Panc1 (cell line): Measurements from ENCODE around the gene YBX1. TPM values are rescaled to one million over a fixed set of nuclear protein-coding genes. Genes with fewer than 3 reads are reported as not detected.

Source experiments
- ATAC-seq: fragments of 200-7000 bp; cut with Tn5 transposase; 2 replicates; pipeline ENCODE4 v1.9.1; 2020; ENCODE audit warnings: mild to moderate bottlenecking, moderate library complexity
- BruUV-seq: library from RNA; stranded (reverse); fragments of 400-500 nt; replicated peaks from 2 replicates; lab custom pipeline; 2021; lab: Mats Ljungman, UMichigan
- CTCF ChIA-PET: fragments of 300-600 bp; sonication (Branson Sonifier 250); formaldehyde crosslinking; loops from one replicate; lab custom pipeline; 2022; ENCODE audit warnings: antibody characterized with exemption; lab: Charles Lee
- POLR2A ChIA-PET: fragments of 300-600 bp; sonication (Branson Sonifier 250); formaldehyde crosslinking; loops from one replicate; lab custom pipeline; 2022; ENCODE audit warnings: antibody characterized with exemption; lab: Charles Lee
- DNase-seq: peaks from one replicate; pipeline ENCODE4 v3.0.0-alpha.2; 2010; ENCODE audit warnings: low read depth, low spot score
- H3K27ac ChIP-seq: 2 replicates; pipeline ENCODE4 v1.5.1; 2011; ENCODE audit warnings: mild to moderate bottlenecking, low read length, inconsistent platforms
- H3K27me3 ChIP-seq: fragments of 200-500 bp; sonication (Bioruptor generic); 2 replicates; pipeline ENCODE4 v1.6.0; 2014; ENCODE audit warnings: low read length, inconsistent platforms; ENCODE audit not compliant: control insufficient read depth, insufficient read depth
- H3K36me3 ChIP-seq: fragments of 200-500 bp; sonication (Bioruptor generic); 2 replicates; pipeline ENCODE4 v1.5.1; 2014; ENCODE audit warnings: inconsistent platforms, mild to moderate bottlenecking, low read length, moderate library complexity; ENCODE audit not compliant: control insufficient read depth, insufficient read depth
- H3K4me1 ChIP-seq: 2 replicates; pipeline ENCODE4 v1.5.1; 2011; ENCODE audit warnings: inconsistent platforms, mild to moderate bottlenecking, low read length, moderate library complexity; ENCODE audit not compliant: control insufficient read depth, insufficient read depth
- H3K4me3 ChIP-seq, 2 experiments: 2 replicates each; pipeline ENCODE4 v1.5.1; 2011 to 2012; ENCODE audit warnings: low read depth in 2 of 2, low read length in 2 of 2, mild to moderate bottlenecking in 2 of 2, inconsistent platforms in 1 of 2, moderate library complexity in 1 of 2
- H3K9me3 ChIP-seq: fragments of 200-500 bp; sonication (Bioruptor generic); 2 replicates; pipeline ENCODE4 v1.5.1; 2014; ENCODE audit warnings: low read depth, mild to moderate bottlenecking, inconsistent platforms, low read length, moderate library complexity; ENCODE audit not compliant: control insufficient read depth, insufficient read depth
- POLR2AphosphoS5 ChIP-seq: IDR thresholded peaks from 2 replicates; pipeline ENCODE4 v1.6.1; 2012; ENCODE audit warnings: mild to moderate bottlenecking, low read depth, low read length, moderate library complexity
- SIN3A ChIP-seq: IDR thresholded peaks from 2 replicates; pipeline ENCODE4 v1.6.1; 2012; ENCODE audit warnings: low read depth, mild to moderate bottlenecking, low read length, moderate library complexity, borderline replicate concordance; ENCODE audit not compliant: insufficient read depth
- TCF7L2 ChIP-seq: IDR thresholded peaks from 2 replicates; pipeline ENCODE4 v1.6.1; 2011; ENCODE audit warnings: mild to moderate bottlenecking, low read depth, low read length, inconsistent platforms
- in situ Hi-C: cut with HindIII; loops from 2 replicates; pipeline ENCODE4 v1.10.0; 2016; ENCODE audit warnings: low sequenced_read_pairs, low pct_unique_long_range_greater_than_20kb
- intact Hi-C: fragments of 100-400 bp; cut with micrococcal nuclease; formaldehyde crosslinking; loops from one replicate; pipeline ENCODE4 v1.10.0; 2022; ENCODE audit not compliant: unreplicated experiment
- total RNA-seq: library from RNA; stranded (reverse); gene quantifications from one replicate; pipeline ENCODE4 v1.2.1, GENCODE V29; 2021; ENCODE audit not compliant: unreplicated experiment
- TF ChIP-seq, protein P1 (sequence below), 2 experiments: IDR thresholded peaks; 2 replicates each; pipeline ENCODE4 v1.6.1; 2011 to 2012; ENCODE audit warnings: low read depth in 2 of 2, control low read depth in 1 of 2, low read length in 1 of 2, mild to moderate bottlenecking in 1 of 2, moderate library complexity in 1 of 2; ENCODE audit not compliant: insufficient read depth in 1 of 2
- TF ChIP-seq, protein P2 (sequence below): fragments of 450-650 bp; IDR thresholded peaks from 2 replicates; pipeline ENCODE4 v1.5.1; 2017; ENCODE audit warnings: mild to moderate bottlenecking

Gene YBX1
- total RNA-seq, 1 experiment from 2014 or later = 908 TPM

DNA sequence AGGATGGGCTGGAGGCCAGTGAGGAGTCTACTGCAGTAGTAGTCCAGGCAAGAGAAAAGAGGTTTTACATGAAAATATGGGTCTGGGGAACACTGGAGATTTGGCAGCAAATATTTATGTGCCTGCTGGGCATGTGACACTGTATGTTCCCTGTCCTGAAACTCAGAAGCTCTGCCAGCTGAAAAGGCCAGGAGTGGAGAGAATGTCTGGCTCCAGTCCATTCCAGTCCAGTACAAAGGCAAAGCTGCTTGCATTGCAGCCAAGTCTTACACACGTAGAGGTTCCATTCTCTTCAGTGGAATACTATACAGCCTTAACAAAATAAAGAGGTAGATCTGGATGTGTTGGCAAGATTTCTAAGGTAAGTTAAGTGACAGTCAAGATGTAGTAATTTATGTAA is 7.5 kb upstream of the YBX1 start:
- intact Hi-C loops (no loop called here), in situ Hi-C loops (no loop called here)
- Histone ChIP-seq H3K9me3 (no peaks in the 10 kb centered on the region), H3K36me3 (no peaks in the 10 kb centered on the region; the same call in 1 of the 2 replicates), H3K4me1 (no peaks in the 10 kb centered on the region), H3K27ac (no peak overlapping the region), H3K27me3 (no peaks in the 10 kb centered on the region), H3K4me3 (no peak overlapping the region)
- no TSS peak for BruUV-seq
- ATAC-seq (no peak), DNase-seq (no peak)
- TF ChIP-seq TCF7L2 = no peak
- ChIA-PET POLR2A (no interaction called here), CTCF (no interaction called here)

DNA sequence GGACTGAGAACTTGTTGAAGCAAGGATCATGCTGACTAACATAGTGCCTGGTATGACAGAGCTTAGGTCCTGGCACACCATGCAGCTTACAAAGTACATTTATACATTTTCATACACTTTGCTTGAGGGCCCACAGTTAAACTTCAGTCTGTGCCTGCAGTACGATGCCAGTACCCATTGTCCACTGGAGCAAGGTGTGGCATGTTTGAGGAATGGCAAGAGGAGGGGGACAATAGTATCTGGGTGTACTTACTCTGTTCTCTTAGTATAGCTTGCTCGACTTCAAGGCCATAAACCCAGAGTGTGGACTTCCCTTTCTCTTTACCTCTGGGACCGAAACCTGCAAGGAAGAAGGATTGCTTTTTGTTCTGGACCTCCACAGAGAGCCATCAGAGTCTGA is 6.8 kb upstream of the YBX1 start:
- H3K27ac ChIP-seq = no peak overlapping the region
- no peaks in the 10 kb centered on the region for H3K9me3 ChIP-seq
- in situ Hi-C loops (no loop called here), intact Hi-C loops (no loop called here)
- BruUV-seq = no TSS peak
- ATAC-seq = no peak
- ChIA-PET CTCF (no interaction called here), POLR2A (no interaction called here)
- H3K4me3 ChIP-seq = no peak overlapping the region
- no peaks in the 10 kb centered on the region; the same call in 1 of the 2 replicates for H3K36me3 ChIP-seq
- no peak for DNase-seq
- no peak for TF ChIP-seq POLR2AphosphoS5
- TF ChIP-seq, protein P1, sequence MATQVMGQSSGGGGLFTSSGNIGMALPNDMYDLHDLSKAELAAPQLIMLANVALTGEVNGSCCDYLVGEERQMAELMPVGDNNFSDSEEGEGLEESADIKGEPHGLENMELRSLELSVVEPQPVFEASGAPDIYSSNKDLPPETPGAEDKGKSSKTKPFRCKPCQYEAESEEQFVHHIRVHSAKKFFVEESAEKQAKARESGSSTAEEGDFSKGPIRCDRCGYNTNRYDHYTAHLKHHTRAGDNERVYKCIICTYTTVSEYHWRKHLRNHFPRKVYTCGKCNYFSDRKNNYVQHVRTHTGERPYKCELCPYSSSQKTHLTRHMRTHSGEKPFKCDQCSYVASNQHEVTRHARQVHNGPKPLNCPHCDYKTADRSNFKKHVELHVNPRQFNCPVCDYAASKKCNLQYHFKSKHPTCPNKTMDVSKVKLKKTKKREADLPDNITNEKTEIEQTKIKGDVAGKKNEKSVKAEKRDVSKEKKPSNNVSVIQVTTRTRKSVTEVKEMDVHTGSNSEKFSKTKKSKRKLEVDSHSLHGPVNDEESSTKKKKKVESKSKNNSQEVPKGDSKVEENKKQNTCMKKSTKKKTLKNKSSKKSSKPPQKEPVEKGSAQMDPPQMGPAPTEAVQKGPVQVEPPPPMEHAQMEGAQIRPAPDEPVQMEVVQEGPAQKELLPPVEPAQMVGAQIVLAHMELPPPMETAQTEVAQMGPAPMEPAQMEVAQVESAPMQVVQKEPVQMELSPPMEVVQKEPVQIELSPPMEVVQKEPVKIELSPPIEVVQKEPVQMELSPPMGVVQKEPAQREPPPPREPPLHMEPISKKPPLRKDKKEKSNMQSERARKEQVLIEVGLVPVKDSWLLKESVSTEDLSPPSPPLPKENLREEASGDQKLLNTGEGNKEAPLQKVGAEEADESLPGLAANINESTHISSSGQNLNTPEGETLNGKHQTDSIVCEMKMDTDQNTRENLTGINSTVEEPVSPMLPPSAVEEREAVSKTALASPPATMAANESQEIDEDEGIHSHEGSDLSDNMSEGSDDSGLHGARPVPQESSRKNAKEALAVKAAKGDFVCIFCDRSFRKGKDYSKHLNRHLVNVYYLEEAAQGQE (IDR thresholded peaks at IDR 0.05; ENCODE audit: insufficient read depth in 1 of 2, low read depth in 2 of 2, low read length in 1 of 2) = no peak
- no peak for TF ChIP-seq SIN3A
- TF ChIP-seq, protein P2, sequence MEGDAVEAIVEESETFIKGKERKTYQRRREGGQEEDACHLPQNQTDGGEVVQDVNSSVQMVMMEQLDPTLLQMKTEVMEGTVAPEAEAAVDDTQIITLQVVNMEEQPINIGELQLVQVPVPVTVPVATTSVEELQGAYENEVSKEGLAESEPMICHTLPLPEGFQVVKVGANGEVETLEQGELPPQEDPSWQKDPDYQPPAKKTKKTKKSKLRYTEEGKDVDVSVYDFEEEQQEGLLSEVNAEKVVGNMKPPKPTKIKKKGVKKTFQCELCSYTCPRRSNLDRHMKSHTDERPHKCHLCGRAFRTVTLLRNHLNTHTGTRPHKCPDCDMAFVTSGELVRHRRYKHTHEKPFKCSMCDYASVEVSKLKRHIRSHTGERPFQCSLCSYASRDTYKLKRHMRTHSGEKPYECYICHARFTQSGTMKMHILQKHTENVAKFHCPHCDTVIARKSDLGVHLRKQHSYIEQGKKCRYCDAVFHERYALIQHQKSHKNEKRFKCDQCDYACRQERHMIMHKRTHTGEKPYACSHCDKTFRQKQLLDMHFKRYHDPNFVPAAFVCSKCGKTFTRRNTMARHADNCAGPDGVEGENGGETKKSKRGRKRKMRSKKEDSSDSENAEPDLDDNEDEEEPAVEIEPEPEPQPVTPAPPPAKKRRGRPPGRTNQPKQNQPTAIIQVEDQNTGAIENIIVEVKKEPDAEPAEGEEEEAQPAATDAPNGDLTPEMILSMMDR = no peak
- no peak for TF ChIP-seq TCF7L2
- peaks cover 5% of the 10 kb centered on the region; the same call in 1 of the 2 replicates for H3K4me1 ChIP-seq
- H3K27me3 ChIP-seq = no peaks in the 10 kb centered on the region

DNA sequence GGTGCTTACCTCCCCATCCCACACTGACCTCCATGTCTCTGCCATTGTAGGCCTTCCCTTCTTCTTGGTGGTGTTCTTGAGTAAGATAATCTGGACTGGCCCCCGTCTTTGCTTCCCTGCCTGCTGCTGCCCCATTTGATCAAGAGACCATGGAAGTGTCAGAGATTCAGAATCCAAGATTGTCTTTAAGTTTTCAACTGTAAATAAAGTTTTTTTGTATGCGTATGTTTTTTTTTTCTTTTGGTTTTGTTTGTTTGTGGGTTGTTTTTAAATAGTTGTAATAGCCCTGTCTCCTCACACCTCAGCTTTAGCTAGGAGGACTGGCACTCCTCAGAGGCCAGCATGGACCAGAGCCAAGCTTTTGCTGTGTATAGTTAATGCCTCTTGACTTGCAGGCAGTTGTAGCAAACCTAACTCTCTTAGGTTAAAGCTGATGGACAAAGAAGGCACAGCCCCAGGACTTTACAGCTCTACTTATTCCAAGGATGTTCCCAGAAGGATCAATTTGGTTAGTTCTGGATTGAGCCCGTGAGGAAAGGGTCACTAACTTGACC is 5.6 kb upstream of the YBX1 start:
- intact Hi-C loops (no loop called here), in situ Hi-C loops (no loop called here)
- DNase-seq = no peak
- Histone ChIP-seq H3K4me3 (no peak overlapping the region), H3K9me3 (no peaks in the 10 kb centered on the region), H3K4me1 (peaks cover 13% of the 10 kb centered on the region), H3K27me3 (no peaks in the 10 kb centered on the region), H3K36me3 (no peaks in the 10 kb centered on the region; the same call in none of the 2 replicates), H3K27ac (no peak overlapping the region)
- no TSS peak for BruUV-seq
- TF ChIP-seq, protein P2 = no peak
- TF ChIP-seq, protein P1 (IDR thresholded peaks at IDR 0.05; ENCODE audit: insufficient read depth in 1 of 2, low read depth in 2 of 2, low read length in 1 of 2) = no peak
- no peak for TF ChIP-seq POLR2AphosphoS5
- no peak for TF ChIP-seq SIN3A
- TF ChIP-seq TCF7L2 = no peak
- POLR2A ChIA-PET = interaction anchor here (0.6 kb wide), 2 partner anchors 10 to 54 kb away, joined by 3 read pairs; no protein-coding TSS in a partner anchor
- CTCF ChIA-PET = no interaction called here
- no peak for ATAC-seq
